IMR-90 (cell line): ENCODE data around the gene C6orf47. TPM values are rescaled to one million over a fixed set of nuclear protein-coding genes. Genes with fewer than 3 reads are reported as not detected.

Experiments used
- ATAC-seq: fragments of 200-7000 bp; cut with Tn5 transposase; 2 replicates; pipeline ENCODE4 v1.9.1; 2020; ENCODE audit warnings: low read depth, mild to moderate bottlenecking, moderate library complexity
- BruUV-seq: library from RNA; stranded (reverse); fragments of 400-500 nt; replicated peaks from 2 replicates; lab custom pipeline; 2021; lab: Mats Ljungman, UMichigan
- CTCF ChIA-PET: fragments of 300-600 bp; formaldehyde crosslinking; extraction: SDS; loops from one replicate; lab custom pipeline; 2021; ENCODE audit warnings: antibody characterized with exemption; lab: Yijun Ruan, JAX
- POLR2A ChIA-PET: fragments of 300-600 bp; sonication (Branson Sonifier 250); formaldehyde crosslinking; loops from one replicate; lab custom pipeline; 2022; ENCODE audit warnings: antibody characterized with exemption; ENCODE audit not compliant: unreplicated experiment; lab: Charles Lee
- DNase-seq: peaks from one replicate; pipeline ENCODE4 v3.0.0; 2013
- H2AFZ ChIP-seq: replicated peaks from 2 replicates; pipeline ENCODE3; 2013; ENCODE audit warnings: low read length, mild to moderate bottlenecking; ENCODE audit not compliant: poor library complexity
- H2AK5ac ChIP-seq: 2 replicates; pipeline ENCODE4 v1.6.1; 2013; ENCODE audit warnings: low read depth, low read length, inconsistent platforms
- H2AK9ac ChIP-seq: replicated peaks from 2 replicates; pipeline ENCODE3; 2013; ENCODE audit warnings: mild to moderate bottlenecking, low read depth, low read length, moderate library complexity; ENCODE audit not compliant: poor library complexity
- H2BK120ac ChIP-seq: 2 replicates; pipeline ENCODE4 v1.6.1; 2013; ENCODE audit warnings: low read depth, low read length, inconsistent platforms
- H2BK15ac ChIP-seq: 3 replicates; pipeline ENCODE4 v1.6.1; 2013; ENCODE audit warnings: low read depth, low read length, inconsistent platforms
- H2BK20ac ChIP-seq: 2 replicates; pipeline ENCODE4 v1.6.1; 2013; ENCODE audit warnings: low read depth, mild to moderate bottlenecking, inconsistent platforms, low read length, moderate library complexity
- H2BK5ac ChIP-seq: 2 replicates; pipeline ENCODE4 v1.6.1; 2013; ENCODE audit warnings: mild to moderate bottlenecking, low read depth, low read length, inconsistent platforms; ENCODE audit not compliant: poor library complexity, severe bottlenecking
- H3K14ac ChIP-seq: replicated peaks from 2 replicates; pipeline ENCODE4 v1.6.1; 2013; ENCODE audit warnings: low read depth, low read length, inconsistent platforms
- H3K18ac ChIP-seq: 2 replicates; pipeline ENCODE4 v1.6.1; 2013; ENCODE audit warnings: low read depth, low read length, control low read depth
- H3K23ac ChIP-seq: 2 replicates; pipeline ENCODE4 v1.6.1; 2013; ENCODE audit warnings: low read depth, low read length, inconsistent platforms
- H3K27ac ChIP-seq: 2 replicates; pipeline ENCODE4 v1.5.1; 2013; ENCODE audit warnings: mild to moderate bottlenecking, control low read depth, low read length; ENCODE audit not compliant: insufficient read depth
- H3K27me3 ChIP-seq: 2 replicates; pipeline ENCODE4 v1.6.1; 2013; ENCODE audit warnings: low read length; ENCODE audit not compliant: control insufficient read depth, insufficient read depth
- H3K36me3 ChIP-seq: 2 replicates; pipeline ENCODE4 v1.6.1; 2013; ENCODE audit warnings: low read length, mixed read lengths; ENCODE audit not compliant: control insufficient read depth, insufficient read depth
- H3K4ac ChIP-seq: 2 replicates; pipeline ENCODE4 v1.6.1; 2013; ENCODE audit warnings: low read depth, low read length, inconsistent platforms
- H3K4me1 ChIP-seq: 2 replicates; pipeline ENCODE4 v1.6.1; 2013; ENCODE audit warnings: low read length, mixed read lengths; ENCODE audit not compliant: control insufficient read depth, insufficient read depth
- H3K4me2 ChIP-seq: 2 replicates; pipeline ENCODE4 v1.6.1; 2013; ENCODE audit warnings: low read depth, mild to moderate bottlenecking, control low read depth, low read length, moderate library complexity
- H3K4me3 ChIP-seq: 2 replicates; pipeline ENCODE4 v1.5.1; 2013; ENCODE audit warnings: low read depth, mild to moderate bottlenecking, control low read depth, low read length, moderate library complexity; ENCODE audit not compliant: insufficient read depth
- H3K56ac ChIP-seq: 2 replicates; pipeline ENCODE4 v1.6.1; 2013; ENCODE audit warnings: low read length, inconsistent platforms; ENCODE audit not compliant: insufficient read depth; ENCODE audit errors: extremely low read depth
- H3K79me1 ChIP-seq, 2 experiments: 2 replicates each; pipeline ENCODE4 v1.6.1; 2013; ENCODE audit warnings: low read length in 2 of 2, inconsistent platforms in 1 of 2, low read depth in 1 of 2
- H3K9ac ChIP-seq: 2 replicates; pipeline ENCODE4 v1.6.1; 2013; ENCODE audit warnings: low read depth, low read length, control low read depth
- H3K9me1 ChIP-seq: 2 replicates; pipeline ENCODE4 v1.6.1; 2013; ENCODE audit warnings: low read length, inconsistent platforms; ENCODE audit not compliant: insufficient read depth
- H3K9me3 ChIP-seq: 2 replicates; pipeline ENCODE4 v1.6.1; 2013; ENCODE audit warnings: low read length; ENCODE audit not compliant: control insufficient read depth, insufficient read depth
- H4K20me1 ChIP-seq: 2 replicates; pipeline ENCODE4 v1.6.1; 2013; ENCODE audit warnings: low read length, inconsistent platforms; ENCODE audit not compliant: insufficient read depth
- H4K5ac ChIP-seq: 2 replicates; pipeline ENCODE4 v1.6.1; 2013; ENCODE audit warnings: mild to moderate bottlenecking, low read depth, low read length, control low read depth
- H4K8ac ChIP-seq, 2 experiments: 2 replicates each; pipeline ENCODE4 v1.6.1; 2013; ENCODE audit warnings: low read depth in 2 of 2, low read length in 2 of 2, control low read depth in 1 of 2, inconsistent platforms in 1 of 2
- H4K91ac ChIP-seq: 2 replicates; pipeline ENCODE4 v1.6.1; 2013; ENCODE audit warnings: low read depth, low read length, inconsistent platforms; ENCODE audit not compliant: insufficient read depth
- CEBPB ChIP-seq: IDR thresholded peaks from 2 replicates; pipeline ENCODE4 v1.6.1; 2012; ENCODE audit warnings: low read depth, low read length, improper control_type of control experiment
- CHD1 ChIP-seq: IDR thresholded peaks from 2 replicates; pipeline ENCODE4 v1.6.1; 2012; ENCODE audit warnings: low read depth, low read length, improper control_type of control experiment
- NFE2L2 ChIP-seq: fragments of 150-350 bp; IDR thresholded peaks from 2 replicates; pipeline ENCODE4 v1.6.1; 2016; ENCODE audit warnings: low read depth, mild to moderate bottlenecking, low read length
- POLR2A ChIP-seq: IDR thresholded peaks from 2 replicates; pipeline ENCODE4 v1.6.1; 2012; ENCODE audit warnings: mild to moderate bottlenecking, low read depth, low read length
- RFX5 ChIP-seq: IDR thresholded peaks from 2 replicates; pipeline ENCODE4 v1.8.0; 2012; ENCODE audit warnings: low read depth, mild to moderate bottlenecking, low read length, moderate library complexity
- USF2 ChIP-seq: fragments of 150-350 bp; IDR thresholded peaks from 2 replicates; pipeline ENCODE4 v1.6.1; 2017; ENCODE audit warnings: mild to moderate bottlenecking, antibody characterized with exemption, low read length, low read depth
- WGBS, 2 experiments: methylation state at CpG; one replicate each; pipeline versions ENCODE4 v1.1.5 to v1.1.7; 2013; ENCODE audit warnings: missing lambda C conversion rate in 2 of 2; ENCODE audit not compliant: insufficient read length in 1 of 2; ENCODE audit errors: extremely low coverage in 2 of 2; 5-methylcytosine and 5-hydroxymethylcytosine counted together
- dilution Hi-C: fragments of 300-500 bp; cut with HindIII; formaldehyde crosslinking; loops from one replicate; pipeline ENCODE4 v1.14.3; 2018; ENCODE audit warnings: low sequenced_read_pairs; ENCODE audit not compliant: unreplicated experiment
- in situ Hi-C: fragments of 300-500 bp; cut with MboI; formaldehyde crosslinking; loops from 3 replicates; pipeline ENCODE4 v1.14.3; 2019; ENCODE audit warnings: low sequenced_read_pairs, inconsistent platforms, mixed read lengths
- intact Hi-C: fragments of 100-400 bp; cut with micrococcal nuclease; formaldehyde crosslinking; loops from 2 replicates; pipeline ENCODE4 v1.10.0; 2022
- microRNA-seq, 2 experiments: library from miRNA; stranded (forward) in 1 of 2; unstranded in 1 of 2; fragments of 10-50 nt in 1 of 2; fragments of <30 nt in 1 of 2; gene quantifications in 1 of 2; microRNA quantifications in 1 of 2; one replicate each; pipeline versions ENCODE3 to v1.1.0; 2013 to 2020; ENCODE audit not compliant: insufficient read depth in 1 of 2, insufficient read length in 1 of 2, unreplicated experiment in 1 of 2
- polyA plus RNA-seq, 3 experiments: library from polyadenylated mRNA; depleted of rRNA; stranded (reverse); fragments of >200 nt; gene quantifications; 2 replicates each; pipeline ENCODE4 v1.2.3, GENCODE V29; 2012; ENCODE audit warnings: low replicate concordance in 1 of 3
- small RNA-seq, 5 experiments: library from RNA; depleted of rRNA; stranded (forward); fragments of <200 nt; gene quantifications; one replicate each; pipeline ENCODE3, GENCODE V24; 2012
- total RNA-seq: library from RNA; depleted of rRNA; stranded (reverse); fragments of >200 nt; gene quantifications from 2 replicates; pipeline ENCODE4 v1.2.3, GENCODE V29; 2012; rRNA removed

C6orf47 gene
- total and polyA plus RNA-seq, 2 of the 4 experiments (the other 2 are of a cell fraction): 8.9 to 14.2 TPM

DNA sequence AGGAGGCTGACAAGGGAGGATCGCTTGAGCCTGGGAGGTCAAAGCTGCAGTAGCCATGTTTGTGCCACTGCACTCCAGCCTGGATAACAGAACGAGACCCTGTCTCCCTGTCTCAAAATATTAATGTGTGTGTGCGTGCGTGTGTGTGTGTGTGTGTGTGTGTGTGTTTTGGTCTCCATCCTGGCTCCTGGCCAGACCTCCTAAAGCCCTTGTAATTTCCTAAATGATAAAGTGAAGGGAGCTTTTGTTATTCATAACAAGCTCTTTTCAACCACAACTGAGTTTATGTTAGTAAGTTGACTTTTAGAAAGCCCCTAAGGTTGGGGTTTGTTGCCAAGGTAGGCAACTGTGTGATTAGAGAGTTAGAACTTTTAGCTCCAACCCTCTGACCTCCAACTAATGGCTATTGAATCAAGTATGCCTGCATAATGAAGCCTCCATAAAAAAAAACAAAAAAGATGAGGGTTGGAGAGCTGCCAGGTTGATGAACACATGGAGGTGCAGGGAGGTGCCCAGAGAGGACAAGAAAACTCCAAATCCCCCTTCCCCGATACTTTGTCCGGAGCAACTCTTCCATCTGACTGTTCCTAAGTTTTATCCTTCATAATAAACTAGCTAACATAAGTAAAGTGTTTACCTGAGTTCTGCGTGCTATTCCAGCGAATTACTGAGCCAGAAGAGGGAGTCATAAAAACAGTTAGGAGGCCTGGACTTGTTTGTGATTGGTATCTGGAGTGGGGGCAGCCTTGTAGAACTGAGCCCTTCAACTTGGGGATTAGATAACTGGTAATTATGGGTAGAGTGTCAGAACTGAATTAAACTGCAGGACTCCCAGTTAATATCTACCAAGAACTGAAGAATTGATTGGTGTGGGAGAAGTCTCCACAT is 50.8 kb downstream of the C6orf47 start:
- dilution Hi-C loops: no loop called here
- H3K4me2 ChIP-seq: no peak overlapping the region

More for the DNA sequence above, 50.8 kb downstream of the C6orf47 start:
- no peak overlapping the region for H3K4me3 ChIP-seq
- intact Hi-C loops: no loop called here
- TF ChIP-seq NFE2L2: no peak
- TF ChIP-seq CHD1: no peak
- TF ChIP-seq RFX5: no peak
- no peak for TF ChIP-seq CEBPB
- no peak for TF ChIP-seq POLR2A
- TF ChIP-seq USF2: no peak
- H3K4me1 ChIP-seq: no peaks in the 10 kb centered on the region
- H3K4ac ChIP-seq: no peak overlapping the region
- H2AK5ac ChIP-seq: no peak overlapping the region
- no peak overlapping the region for H2BK5ac ChIP-seq
- no peak overlapping the region for H2AFZ ChIP-seq
- H3K18ac ChIP-seq: no peak overlapping the region
- H3K23ac ChIP-seq: no peak overlapping the region
- 0 out of 2 replicates have a peak, but pooled peaks cover 3% of the 10 kb centered on the region for H3K9me1 ChIP-seq
- ATAC-seq (no peak), DNase-seq (no peak)
- H3K27me3 ChIP-seq: peaks cover 7% of the 10 kb centered on the region
- H3K36me3 ChIP-seq: no peaks in the 10 kb centered on the region
- no peak overlapping the region for H2BK120ac ChIP-seq
- no peak overlapping the region for H4K5ac ChIP-seq
- H3K79me1 ChIP-seq: no peaks in the 10 kb centered on the region
- H3K9me3 ChIP-seq: no peaks in the 10 kb centered on the region
- H4K20me1 ChIP-seq: no peaks in the 10 kb centered on the region
- WGBS, 2 experiments: 100% methylated on average over 1 of the region's 8 CpGs; no CpG with 5 or more reads in 1 of the 2 experiments
- no peak overlapping the region for H3K27ac ChIP-seq
- in situ Hi-C loops: no loop called here
- H3K14ac ChIP-seq: no peak overlapping the region
- no peak overlapping the region for H2BK20ac ChIP-seq
- ChIA-PET POLR2A (no interaction called here), CTCF (interaction anchor here (0.6 to 0.8 kb wide), 2 partner anchors 37 to 63 kb away, joined by 3 to 4 read pairs; partner anchors contain the start of gene ATP6V1G2)
- H2AK9ac ChIP-seq: no peak overlapping the region
- H3K56ac ChIP-seq: no peak overlapping the region
- no peak overlapping the region for H2BK15ac ChIP-seq
- H4K8ac ChIP-seq: no peak overlapping the region
- H3K9ac ChIP-seq: no peak overlapping the region
- H4K91ac ChIP-seq: no peak overlapping the region
- no TSS peak for BruUV-seq

Small RNAs within 50 kb of the gene (microRNA-seq; reads per million reads assigned to microRNA genes)
- gene MIR4646 (ENCODE audit: insufficient read depth in 1 of 2, insufficient read length in 1 of 2, unreplicated experiment in 1 of 2): 0.37 to 1.0 reads per million in 2 experiments
- gene MIR6832 (ENCODE audit: insufficient read depth in 1 of 2, insufficient read length in 1 of 2, unreplicated experiment in 1 of 2): 0 to 0.37 reads per million in 2 experiments
- gene RF00019 (ENCODE audit: insufficient read depth, insufficient read length): not detected
- 4.1 reads per million for gene SNORA38 (ENCODE audit: insufficient read depth, insufficient read length)
- gene UQCRHP1 (ENCODE audit: insufficient read depth, insufficient read length): not detected

Small RNAs within 50 kb of the gene (small RNA-seq; reads per million reads assigned to genes)
- 0 reads per million in 5 experiments for gene MIR4646
- 0 to 0.76 (median 0) reads per million in 5 experiments for gene MIR6832
- 0 reads per million in 5 experiments for gene RF00019
- gene SNORA38: 6.6 to 379 (median 25.4) reads per million in 5 experiments
- gene UQCRHP1: 0 reads per million in 5 experiments

Other genes with a start within 250 kb of the C6orf47 start
Only the 30 nearest of the 37 such genes appear.
- not detected in 2 replicates for gene MCCD1, start 131.8 kb downstream of the C6orf47 start, total RNA-seq
- not detected in 2 replicates for gene MCCD1, start 131.8 kb downstream of the C6orf47 start, polyA plus RNA-seq (2012; rRNA removed)
- 640 and 796 TPM in 2 replicates for gene DDX39B, start 118.8 kb downstream of the C6orf47 start, total RNA-seq
- 371 and 477 TPM in 2 replicates for gene DDX39B, start 118.8 kb downstream of the C6orf47 start, polyA plus RNA-seq (2012; rRNA removed)
- 1.4 and 3.1 TPM in 2 replicates for gene ATP6V1G2, start 114.2 kb downstream of the C6orf47 start, total RNA-seq
- gene ATP6V1G2, start 114.2 kb downstream of the C6orf47 start, polyA plus RNA-seq (2012; rRNA removed): 4.8 and 6.5 TPM in 2 replicates
- 10.0 and 10.8 TPM in 2 replicates for gene NFKBIL1, start 113.2 kb downstream of the C6orf47 start, total RNA-seq
- 7.8 and 9.5 TPM in 2 replicates for gene NFKBIL1, start 113.2 kb downstream of the C6orf47 start, polyA plus RNA-seq (2012; rRNA removed)
- gene LTA, start 88.5 kb downstream of the C6orf47 start, total RNA-seq: not detected in 2 replicates
- gene LTA, start 88.5 kb downstream of the C6orf47 start, polyA plus RNA-seq (2012; rRNA removed): not detected in 2 replicates
- gene TNF, start 85.2 kb downstream of the C6orf47 start, total RNA-seq: not detected in 2 replicates
- not detected in 2 replicates for gene TNF, start 85.2 kb downstream of the C6orf47 start, polyA plus RNA-seq (2012; rRNA removed)
- not detected in 2 replicates for gene LTB, start 78.4 kb downstream of the C6orf47 start, total RNA-seq
- not detected in 2 replicates for gene LTB, start 78.4 kb downstream of the C6orf47 start, polyA plus RNA-seq (2012; rRNA removed)
- not detected in 2 replicates for gene LST1, start 74.5 kb downstream of the C6orf47 start, total RNA-seq
- gene LST1, start 74.5 kb downstream of the C6orf47 start, polyA plus RNA-seq (2012; rRNA removed): not detected in 2 replicates
- gene NCR3, start 67.8 kb downstream of the C6orf47 start, total RNA-seq: not detected in 2 replicates
- gene NCR3, start 67.8 kb downstream of the C6orf47 start, polyA plus RNA-seq (2012; rRNA removed): not detected in 2 replicates
- gene AIF1, start 45.5 kb downstream of the C6orf47 start, total RNA-seq: not detected in 2 replicates
- not detected in 2 replicates for gene AIF1, start 45.5 kb downstream of the C6orf47 start, polyA plus RNA-seq (2012; rRNA removed)
- gene PRRC2A, start 40.1 kb downstream of the C6orf47 start, total RNA-seq: 7.7 and 8.1 TPM in 2 replicates
- gene PRRC2A, start 40.1 kb downstream of the C6orf47 start, polyA plus RNA-seq (2012; rRNA removed): 88.6 and 101 TPM in 2 replicates
- gene BAG6, start 8.1 kb downstream of the C6orf47 start, total RNA-seq: 40.7 and 41.4 TPM in 2 replicates
- 134 and 151 TPM in 2 replicates for gene BAG6, start 8.1 kb downstream of the C6orf47 start, polyA plus RNA-seq (2012; rRNA removed)
- 0.83 and 1.4 TPM in 2 replicates for gene APOM, start 4.9 kb downstream of the C6orf47 start, total RNA-seq
- 3.5 and 3.8 TPM in 2 replicates for gene APOM, start 4.9 kb downstream of the C6orf47 start, polyA plus RNA-seq (2012; rRNA removed)
- 6.1 and 7.2 TPM in 2 replicates for gene GPANK1, start 4.2 kb upstream of the C6orf47 start, total RNA-seq
- gene GPANK1, start 4.2 kb upstream of the C6orf47 start, polyA plus RNA-seq (2012; rRNA removed): 13.8 and 16.7 TPM in 2 replicates
- 218 and 240 TPM in 2 replicates for gene CSNK2B, start 5.3 kb upstream of the C6orf47 start, total RNA-seq
- 178 and 194 TPM in 2 replicates for gene CSNK2B, start 5.3 kb upstream of the C6orf47 start, polyA plus RNA-seq (2012; rRNA removed)
- 1.9 and 2.2 TPM in 2 replicates for gene LY6G5B, start 9.2 kb upstream of the C6orf47 start, total RNA-seq
- gene LY6G5B, start 9.2 kb upstream of the C6orf47 start, polyA plus RNA-seq (2012; rRNA removed): 10.2 and 13.6 TPM in 2 replicates
- gene LY6G5C, start 20.3 kb upstream of the C6orf47 start, total RNA-seq: 0.18 TPM in 1 of 2 replicates, not detected in the other
- gene LY6G5C, start 20.3 kb upstream of the C6orf47 start, polyA plus RNA-seq (2012; rRNA removed): 2.0 and 2.1 TPM in 2 replicates
- 30.3 and 35.1 TPM in 2 replicates for gene ABHD16A, start 42.5 kb upstream of the C6orf47 start, total RNA-seq
- gene ABHD16A, start 42.5 kb upstream of the C6orf47 start, polyA plus RNA-seq (2012; rRNA removed): 31.5 and 34.6 TPM in 2 replicates
- not detected in 2 replicates for gene LY6G6F, start 46.1 kb upstream of the C6orf47 start, total RNA-seq
- gene LY6G6F, start 46.1 kb upstream of the C6orf47 start, polyA plus RNA-seq (2012; rRNA removed): not detected in 2 replicates
- gene LY6G6D, start 54.6 kb upstream of the C6orf47 start, total RNA-seq: not detected in 2 replicates
- not detected in 2 replicates for gene LY6G6D, start 54.6 kb upstream of the C6orf47 start, polyA plus RNA-seq (2012; rRNA removed)
- gene LY6G6C, start 61.0 kb upstream of the C6orf47 start, total RNA-seq: not detected in 2 replicates
- not detected in 2 replicates for gene LY6G6C, start 61.0 kb upstream of the C6orf47 start, polyA plus RNA-seq (2012; rRNA removed)
- gene MPIG6B, start 62.6 kb upstream of the C6orf47 start, total RNA-seq: not detected in 2 replicates
- not detected in 2 replicates for gene MPIG6B, start 62.6 kb upstream of the C6orf47 start, polyA plus RNA-seq (2012; rRNA removed)
- 40.0 and 40.7 TPM in 2 replicates for gene DDAH2, start 68.5 kb upstream of the C6orf47 start, total RNA-seq
- gene DDAH2, start 68.5 kb upstream of the C6orf47 start, polyA plus RNA-seq (2012; rRNA removed): 57.9 and 58.4 TPM in 2 replicates
- 992 and 1,185 TPM in 2 replicates for gene CLIC1, start 75.8 kb upstream of the C6orf47 start, total RNA-seq
- 692 and 706 TPM in 2 replicates for gene CLIC1, start 75.8 kb upstream of the C6orf47 start, polyA plus RNA-seq (2012; rRNA removed)
- gene MSH5, start 79.2 kb upstream of the C6orf47 start, total RNA-seq: 4.7 and 5.6 TPM in 2 replicates
- gene MSH5, start 79.2 kb upstream of the C6orf47 start, polyA plus RNA-seq (2012; rRNA removed): 14.5 and 15.7 TPM in 2 replicates
- not detected in 2 replicates for gene SAPCD1, start 101.9 kb upstream of the C6orf47 start, total RNA-seq
- gene SAPCD1, start 101.9 kb upstream of the C6orf47 start, polyA plus RNA-seq (2012; rRNA removed): 2.2 and 2.3 TPM in 2 replicates
- under 0.01 and 0.28 TPM in 2 replicates for gene VWA7, start 116.5 kb upstream of the C6orf47 start, total RNA-seq
- 1.0 and 1.4 TPM in 2 replicates for gene VWA7, start 116.5 kb upstream of the C6orf47 start, polyA plus RNA-seq (2012; rRNA removed)
- gene VARS1, start 135.0 kb upstream of the C6orf47 start, total RNA-seq: 32.2 and 41.2 TPM in 2 replicates
- 39.6 and 42.0 TPM in 2 replicates for gene VARS1, start 135.0 kb upstream of the C6orf47 start, polyA plus RNA-seq (2012; rRNA removed)
- 48.0 and 56.3 TPM in 2 replicates for gene LSM2, start 146.2 kb upstream of the C6orf47 start, total RNA-seq
- gene LSM2, start 146.2 kb upstream of the C6orf47 start, polyA plus RNA-seq (2012; rRNA removed): 55.0 and 61.0 TPM in 2 replicates
- 1.3 and 1.4 TPM in 2 replicates for gene HSPA1L, start 154.5 kb upstream of the C6orf47 start, total RNA-seq
- 0.97 and 1.0 TPM in 2 replicates for gene HSPA1L, start 154.5 kb upstream of the C6orf47 start, polyA plus RNA-seq (2012; rRNA removed)